PC-9 (cell line): Measurements from ENCODE around the gene ARRB1. TPM values are rescaled to one million over a fixed set of nuclear protein-coding genes. Genes with fewer than 3 reads are reported as not detected.
"Not testable (repeated sequence)": the region's sequence is repeated elsewhere in the genome, so short reads cannot be mapped to it uniquely, and the experiment has no call there.

Experiments
- BruUV-seq: library from RNA; stranded (reverse); fragments of 400-500 nt; replicated peaks from 2 replicates; lab custom pipeline; 2021; lab: Mats Ljungman, UMichigan
- CTCF ChIA-PET: fragments of 300-600 bp; sonication (Branson Sonifier 250); formaldehyde crosslinking; loops from one replicate; lab custom pipeline; 2022; ENCODE audit warnings: antibody characterized with exemption; lab: Charles Lee
- POLR2A ChIA-PET: fragments of 300-600 bp; sonication (Branson Sonifier 250); formaldehyde crosslinking; loops from one replicate; lab custom pipeline; 2022; ENCODE audit warnings: antibody characterized with exemption; ENCODE audit not compliant: unreplicated experiment; lab: Charles Lee
- DNase-seq, 2 experiments: peaks; one replicate each; pipeline versions ENCODE4 v3.0.0 to v3.0.0-alpha.2; 2015 to 2022; ENCODE audit warnings: mixed read lengths in 1 of 2
- H2AFZ ChIP-seq: fragments of 200-600 bp; sonication (generic); 2 replicates; pipeline ENCODE4 v1.8.1; 2017; ENCODE audit warnings: antibody characterized with exemption
- H3F3A ChIP-seq: fragments of 200-600 bp; sonication (generic); 2 replicates; pipeline ENCODE4 v1.8.1; 2017; ENCODE audit warnings: antibody characterized with exemption, mild to moderate bottlenecking, low read depth; ENCODE audit not compliant: insufficient read depth
- H3K27ac ChIP-seq: fragments of 200-600 bp; sonication (generic); 2 replicates; pipeline ENCODE4 v1.6.1; 2016; ENCODE audit warnings: mixed run types
- H3K27me3 ChIP-seq: fragments of 200-600 bp; sonication (generic); 2 replicates; pipeline ENCODE4 v1.6.1; 2016; ENCODE audit warnings: low read depth, mixed run types; ENCODE audit not compliant: insufficient read depth
- H3K36me3 ChIP-seq: fragments of 200-600 bp; sonication (generic); 2 replicates; pipeline ENCODE4 v1.6.1; 2016; ENCODE audit warnings: low read depth, mixed run types
- H3K4me1 ChIP-seq: fragments of 200-600 bp; sonication (generic); replicated peaks from 2 replicates; pipeline ENCODE4 v1.6.1; 2016; ENCODE audit warnings: mixed run types; ENCODE audit not compliant: insufficient read depth
- H3K4me2 ChIP-seq: fragments of 200-600 bp; sonication (generic); 2 replicates; pipeline ENCODE4 v1.6.1; 2017; ENCODE audit warnings: mixed run types
- H3K4me3 ChIP-seq: fragments of 200-600 bp; sonication (generic); 2 replicates; pipeline ENCODE4 v1.6.1; 2016; ENCODE audit warnings: mixed run types
- H3K79me2 ChIP-seq: fragments of 200-600 bp; sonication (generic); 2 replicates; pipeline ENCODE4 v1.6.1; 2017; ENCODE audit warnings: low read depth, mixed run types
- H3K9me2 ChIP-seq: fragments of 200-600 bp; sonication (generic); 2 replicates; pipeline ENCODE4 v1.8.1; 2017; ENCODE audit warnings: mild to moderate bottlenecking; ENCODE audit not compliant: insufficient read depth
- H3K9me3 ChIP-seq: fragments of 200-600 bp; sonication (generic); 2 replicates; pipeline ENCODE4 v1.8.1; 2016; ENCODE audit warnings: low read depth; ENCODE audit not compliant: insufficient read depth
- H4K20me1 ChIP-seq: fragments of 200-600 bp; sonication (generic); 2 replicates; pipeline ENCODE4 v1.8.1; 2017; ENCODE audit not compliant: insufficient read depth
- EZH2 ChIP-seq: fragments of 200-600 bp; sonication (generic); IDR thresholded peaks from 2 replicates; pipeline ENCODE4 v1.8.0; 2017; ENCODE audit warnings: antibody characterized with exemption, low read depth
- intact Hi-C: fragments of 100-400 bp; cut with micrococcal nuclease; formaldehyde crosslinking; loops from one replicate; pipeline ENCODE4 v1.10.0; 2022; ENCODE audit not compliant: unreplicated experiment
- total RNA-seq: library from RNA; stranded (reverse); gene quantifications from 2 replicates; pipeline ENCODE4 v1.2.3, GENCODE V29; 2021
- TF ChIP-seq, protein P1 (sequence below): fragments of 200-600 bp; sonication (generic); conservative IDR thresholded peaks from 2 replicates; pipeline ENCODE4 v1.6.1; 2017; ENCODE audit warnings: mixed run types, antibody characterized with exemption, mild to moderate bottlenecking, moderate library complexity

Gene ARRB1
- total RNA-seq, 1 experiment from 2014 or later = 31.8 TPM

GRCh38 chr11:75334402-75334891 is 17.0 kb downstream of the ARRB1 start:
- Histone ChIP-seq H3K27me3 (no peaks in the 10 kb centered on the region), H3K9me3 (no peaks in the 10 kb centered on the region), H3F3A (peaks cover 44% of the 10 kb centered on the region), H2AFZ (no peak overlapping the region), H3K79me2 (peaks cover 45% of the 10 kb centered on the region), H3K4me1 (peaks cover 75% of the 10 kb centered on the region), H3K4me2 (peak overlapping the region; percentile 46), H3K27ac (peak overlapping the region; percentile 37; the same call in 1 of the 2 replicates), H3K36me3 (no peaks in the 10 kb centered on the region), H3K9me2 (no peaks in the 10 kb centered on the region), H3K4me3 (no peak overlapping the region), H4K20me1 (no peaks in the 10 kb centered on the region)
- intact Hi-C loops = no loop called here
- DNase-seq = peak in 1 of 2 experiments; percentile 65
- CTCF ChIA-PET = interaction anchor here (0.6 kb wide), 1 partner anchor 125 kb away, joined by 15 read pairs; no protein-coding TSS in a partner anchor
- no TSS peak for BruUV-seq
- POLR2A ChIA-PET = no interaction called here
- no peak for TF ChIP-seq EZH2
- TF ChIP-seq, protein P1, sequence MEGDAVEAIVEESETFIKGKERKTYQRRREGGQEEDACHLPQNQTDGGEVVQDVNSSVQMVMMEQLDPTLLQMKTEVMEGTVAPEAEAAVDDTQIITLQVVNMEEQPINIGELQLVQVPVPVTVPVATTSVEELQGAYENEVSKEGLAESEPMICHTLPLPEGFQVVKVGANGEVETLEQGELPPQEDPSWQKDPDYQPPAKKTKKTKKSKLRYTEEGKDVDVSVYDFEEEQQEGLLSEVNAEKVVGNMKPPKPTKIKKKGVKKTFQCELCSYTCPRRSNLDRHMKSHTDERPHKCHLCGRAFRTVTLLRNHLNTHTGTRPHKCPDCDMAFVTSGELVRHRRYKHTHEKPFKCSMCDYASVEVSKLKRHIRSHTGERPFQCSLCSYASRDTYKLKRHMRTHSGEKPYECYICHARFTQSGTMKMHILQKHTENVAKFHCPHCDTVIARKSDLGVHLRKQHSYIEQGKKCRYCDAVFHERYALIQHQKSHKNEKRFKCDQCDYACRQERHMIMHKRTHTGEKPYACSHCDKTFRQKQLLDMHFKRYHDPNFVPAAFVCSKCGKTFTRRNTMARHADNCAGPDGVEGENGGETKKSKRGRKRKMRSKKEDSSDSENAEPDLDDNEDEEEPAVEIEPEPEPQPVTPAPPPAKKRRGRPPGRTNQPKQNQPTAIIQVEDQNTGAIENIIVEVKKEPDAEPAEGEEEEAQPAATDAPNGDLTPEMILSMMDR = no peak

DNA sequence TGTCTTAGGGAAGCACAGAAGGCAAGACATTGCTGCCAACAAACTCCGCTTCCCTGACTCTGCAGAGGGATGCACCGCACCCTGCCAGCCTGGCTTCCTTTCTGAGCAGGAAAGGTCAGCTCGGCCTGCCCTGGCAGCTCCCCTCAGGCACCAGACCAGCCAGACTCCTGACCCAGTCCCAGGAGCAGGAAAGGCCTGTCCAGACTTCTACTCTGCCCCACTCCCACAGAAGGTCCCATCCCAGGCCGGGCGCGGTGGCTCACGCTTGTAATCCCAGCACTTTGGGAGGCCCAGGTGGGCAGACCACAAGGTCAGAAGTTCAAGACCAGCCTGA is 17.7 kb downstream of the ARRB1 start:
- no peaks in the 10 kb centered on the region for H3K36me3 ChIP-seq
- peak overlapping the region; percentile 46 for H3K4me2 ChIP-seq
- H3K4me1 ChIP-seq = peaks cover 74% of the 10 kb centered on the region
- CTCF ChIA-PET = interaction anchor here (0.5 to 0.6 kb wide), 2 partner anchors 22 to 126 kb away, joined by 5 to 15 read pairs; no protein-coding TSS in a partner anchor
- no peaks in the 10 kb centered on the region for H3K9me2 ChIP-seq
- H3K27ac ChIP-seq = peak overlapping the region; percentile 37; the same call in 1 of the 2 replicates
- peaks cover 50% of the 10 kb centered on the region for H3F3A ChIP-seq
- no TSS peak for BruUV-seq
- H3K27me3 ChIP-seq = no peaks in the 10 kb centered on the region
- DNase-seq = peak in 1 of 2 experiments; percentile 69
- intact Hi-C loops = no loop called here
- no peaks in the 10 kb centered on the region for H3K9me3 ChIP-seq
- H4K20me1 ChIP-seq = no peaks in the 10 kb centered on the region
- H3K79me2 ChIP-seq = peaks cover 38% of the 10 kb centered on the region
- TF ChIP-seq, protein P1 = no peak
- TF ChIP-seq EZH2 = no peak
- H2AFZ ChIP-seq = no peak overlapping the region
- POLR2A ChIA-PET = no interaction called here
- no peak overlapping the region for H3K4me3 ChIP-seq

GRCh38 chr11:75333022-75333806 is 18.2 kb downstream of the ARRB1 start:
- peaks cover 74% of the 10 kb centered on the region for H3K4me1 ChIP-seq
- no TSS peak for BruUV-seq
- H4K20me1 ChIP-seq = no peaks in the 10 kb centered on the region
- H3F3A ChIP-seq = peaks cover 53% of the 10 kb centered on the region
- no peak for TF ChIP-seq EZH2
- TF ChIP-seq, protein P1 = no peak
- no peaks in the 10 kb centered on the region for H3K9me3 ChIP-seq
- no peaks in the 10 kb centered on the region for H3K36me3 ChIP-seq
- H3K4me2 ChIP-seq = peak overlapping the region; percentile 46
- intact Hi-C loops = no loop called here
- DNase-seq = no peak
- peaks cover 32% of the 10 kb centered on the region for H3K79me2 ChIP-seq
- no peaks in the 10 kb centered on the region for H3K9me2 ChIP-seq
- ChIA-PET POLR2A (no interaction called here), CTCF (interaction anchor here (0.5 kb wide), 1 partner anchor 22 kb away, joined by 5 read pairs; no protein-coding TSS in a partner anchor)
- no peak overlapping the region for H3K27ac ChIP-seq
- no peak overlapping the region for H3K4me3 ChIP-seq
- no peaks in the 10 kb centered on the region for H3K27me3 ChIP-seq
- no peak overlapping the region for H2AFZ ChIP-seq

GRCh38 chr11:75331761-75332160 is 19.7 kb downstream of the ARRB1 start:
- H3K27ac ChIP-seq, DNase-seq, H3K9me3 ChIP-seq, H2AFZ ChIP-seq, H3K9me2 ChIP-seq, H3K36me3 ChIP-seq, intact Hi-C loops, BruUV-seq, H3K4me2 ChIP-seq, H3K27me3 ChIP-seq, H3K4me3 ChIP-seq, CTCF ChIA-PET, H4K20me1 ChIP-seq: not testable (repeated sequence)
- Histone ChIP-seq H3K4me1 (peaks cover 62% of the 10 kb centered on the region), H3K79me2 (peaks cover 23% of the 10 kb centered on the region; the same call in 1 of the 2 replicates), H3F3A (peaks cover 43% of the 10 kb centered on the region)
- POLR2A ChIA-PET = interaction anchor here (0.7 kb wide), 1 partner anchor 34 kb away, joined by 7 read pairs; no protein-coding TSS in a partner anchor

- Histone ChIP-seq H3F3A (peaks cover 39% of the 10 kb centered on the region), H3K4me1 (peaks cover 58% of the 10 kb centered on the region), H3K79me2 (peaks cover 19% of the 10 kb centered on the region; the same call in 1 of the 2 replicates)
- H2AFZ ChIP-seq, intact Hi-C loops, H3K9me2 ChIP-seq, H4K20me1 ChIP-seq, H3K36me3 ChIP-seq, DNase-seq, CTCF ChIA-PET, H3K27me3 ChIP-seq, H3K27ac ChIP-seq, H3K4me2 ChIP-seq, H3K9me3 ChIP-seq, H3K4me3 ChIP-seq, BruUV-seq: not testable (repeated sequence)
- POLR2A ChIA-PET = interaction anchor here (0.7 kb wide), 1 partner anchor 34 kb away, joined by 7 read pairs; no protein-coding TSS in a partner anchor
Measured at GRCh38 chr11:75331304-75331703, 20.2 kb downstream of the ARRB1 start.
